HCT116 (cell line): ENCODE data around the gene HOXA2. TPM values are rescaled to one million over a fixed set of nuclear protein-coding genes. Genes with fewer than 3 reads are reported as not detected.

ENCODE experiments used
- ATAC-seq: fragments of 200-7000 bp; cut with Tn5 transposase; 2 replicates; pipeline ENCODE4 v1.9.1; 2020; ENCODE audit warnings: mild to moderate bottlenecking, moderate library complexity
- BruUV-seq: library from RNA; stranded (reverse); fragments of 400-500 nt; replicated peaks from 2 replicates; lab custom pipeline; 2021; lab: Mats Ljungman, UMichigan
- CTCF ChIA-PET: fragments of 300-600 bp; sonication (Branson Sonifier 250); formaldehyde crosslinking; loops from one replicate; lab custom pipeline; 2021; ENCODE audit warnings: antibody characterized with exemption; lab: Charles Lee
- POLR2A ChIA-PET: fragments of 300-600, 350-600 bp; sonication (Branson Sonifier 250); formaldehyde crosslinking; loops from one replicate; lab custom pipeline; 2021; ENCODE audit warnings: antibody characterized with exemption; lab: Charles Lee
- RAD21 ChIA-PET, 2 experiments: fragments of 300-600 bp; sonication (Branson Sonifier 250); formaldehyde crosslinking; loops; one replicate each; lab custom pipeline; 2023; ENCODE audit warnings: low total read pairs in 2 of 2; ENCODE audit not compliant: uncharacterized antibody in 2 of 2, unreplicated experiment in 2 of 2, low non-redundant PET in 1 of 2; lab: Charles Lee
- DNase-seq: peaks from one replicate; pipeline ENCODE4 v3.0.0-alpha.2; 2010; ENCODE audit warnings: low read depth, low spot score
- H2AFZ ChIP-seq: fragments of 200-600 bp; shearing (Covaris generic), sonication (generic); 2 replicates; pipeline ENCODE4 v1.6.1; 2017; ENCODE audit warnings: low read depth, mixed run types, mixed read lengths, antibody characterized with exemption, low read length; ENCODE audit not compliant: poor library complexity, severe bottlenecking
- H3K27ac ChIP-seq: 2 replicates; pipeline ENCODE4 v1.5.1; 2012; ENCODE audit warnings: low read depth, low read length
- H3K27me3 ChIP-seq: fragments of 200-600 bp; sonication (generic); 2 replicates; pipeline ENCODE4 v1.6.1; 2016; ENCODE audit warnings: mixed run types, low read length, mixed read lengths; ENCODE audit not compliant: insufficient read depth
- H3K36me3 ChIP-seq, 2 experiments: fragments of 200-500 bp in 1 of 2; fragments of 200-600 bp in 1 of 2; sonication (Bioruptor generic) in 1 of 2; sonication (generic) in 1 of 2; 2 replicates each; pipeline versions ENCODE4 v1.5.1 to v1.6.1; 2014 to 2016; ENCODE audit warnings: low read length in 2 of 2, inconsistent platforms in 1 of 2, mixed read lengths in 1 of 2, mixed run types in 1 of 2; ENCODE audit not compliant: insufficient read depth in 2 of 2, control insufficient read depth in 1 of 2
- H3K4me1 ChIP-seq, 2 experiments: fragments of 200-600 bp in 1 of 2; sonication (generic) in 1 of 2; 2 replicates each; pipeline versions ENCODE4 v1.5.1 to v1.6.1; 2012 to 2017; ENCODE audit warnings: low read length in 2 of 2, inconsistent platforms in 1 of 2, mild to moderate bottlenecking in 1 of 2, mixed read lengths in 1 of 2, mixed run types in 1 of 2, moderate library complexity in 1 of 2; ENCODE audit not compliant: insufficient read depth in 2 of 2, control insufficient read depth in 1 of 2
- H3K4me2 ChIP-seq: fragments of 200-600 bp; sonication (generic); 2 replicates; pipeline ENCODE4 v1.6.1; 2017; ENCODE audit warnings: mixed run types, low read length, mixed read lengths
- H3K4me3 ChIP-seq, 2 experiments: fragments of 200-600 bp in 1 of 2; sonication (generic) in 1 of 2; replicated peaks in 1 of 2; 2 replicates each; pipeline ENCODE4 v1.5.1; 2011 to 2016; ENCODE audit warnings: low read length in 2 of 2, control low read depth in 1 of 2, low read depth in 1 of 2, mild to moderate bottlenecking in 1 of 2, mixed read lengths in 1 of 2, mixed run types in 1 of 2
- H3K79me2 ChIP-seq: fragments of 200-600 bp; sonication (generic); 2 replicates; pipeline ENCODE4 v1.6.1; 2017; ENCODE audit warnings: mild to moderate bottlenecking, mixed run types, low read length, moderate library complexity, mixed read lengths; ENCODE audit not compliant: insufficient read depth
- H3K9ac ChIP-seq: fragments of 200-600 bp; sonication (generic); 2 replicates; pipeline ENCODE4 v1.6.1; 2016; ENCODE audit warnings: low read length, mixed read lengths
- H3K9me2 ChIP-seq: fragments of 200-600 bp; sonication (generic), shearing (Covaris generic); 2 replicates; pipeline ENCODE4 v1.6.1; 2017; ENCODE audit warnings: mixed run types, mild to moderate bottlenecking, moderate library complexity; ENCODE audit not compliant: insufficient read depth
- H3K9me3 ChIP-seq, 2 experiments: fragments of 200-500 bp in 1 of 2; fragments of 200-600 bp in 1 of 2; sonication (Bioruptor generic) in 1 of 2; sonication (generic) in 1 of 2; 2 replicates each; pipeline ENCODE4 v1.6.1; 2014 to 2017; ENCODE audit warnings: low read length in 2 of 2, mixed read lengths in 2 of 2, inconsistent platforms in 1 of 2, low read depth in 1 of 2, mild to moderate bottlenecking in 1 of 2, mixed run types in 1 of 2, moderate library complexity in 1 of 2; ENCODE audit not compliant: control insufficient read depth in 1 of 2, insufficient read depth in 1 of 2
- H4K20me1 ChIP-seq: fragments of 200-600 bp; sonication (generic), shearing (Covaris generic); 2 replicates; pipeline ENCODE4 v1.6.1; 2017; ENCODE audit warnings: mixed run types, mild to moderate bottlenecking, moderate library complexity; ENCODE audit not compliant: insufficient read depth
- ATF3 ChIP-seq: IDR thresholded peaks from 2 replicates; pipeline ENCODE4 v1.6.1; 2012
- CBX3 ChIP-seq: IDR thresholded peaks from 2 replicates; pipeline ENCODE4 v1.6.1; 2012; ENCODE audit warnings: low read depth
- EGR1 ChIP-seq: IDR thresholded peaks from 2 replicates; pipeline ENCODE4 v1.6.1; 2012; ENCODE audit warnings: low read depth
- EZH2 ChIP-seq: fragments of 200-600 bp; sonication (generic); IDR thresholded peaks from 2 replicates; pipeline ENCODE4 v1.6.1; 2017; ENCODE audit warnings: antibody characterized with exemption, mixed run types
- EZH2phosphoT487 ChIP-seq: fragments of 200-600 bp; IDR thresholded peaks from 2 replicates; pipeline ENCODE4 v1.6.1; 2018; ENCODE audit warnings: antibody characterized with exemption, borderline replicate concordance
- FOSL1 ChIP-seq: IDR thresholded peaks from 2 replicates; pipeline ENCODE4 v1.6.1; 2012; ENCODE audit warnings: low read depth
- JUND ChIP-seq: IDR thresholded peaks from 2 replicates; pipeline ENCODE4 v1.6.1; 2012
- MAX ChIP-seq: IDR thresholded peaks from 2 replicates; pipeline ENCODE4 v1.6.1; 2012
- POLR2A ChIP-seq: IDR thresholded peaks from 2 replicates; pipeline ENCODE4 v1.7.0; 2011; ENCODE audit warnings: borderline replicate concordance; ENCODE audit not compliant: insufficient read depth, insufficient read length; ENCODE audit errors: extremely low read depth
- POLR2AphosphoS5 ChIP-seq: IDR thresholded peaks from 2 replicates; pipeline ENCODE4 v1.6.1; 2011; ENCODE audit warnings: mild to moderate bottlenecking, low read depth, low read length, moderate library complexity
- SIN3A ChIP-seq: IDR thresholded peaks from 2 replicates; pipeline ENCODE4 v1.6.1; 2012; ENCODE audit warnings: low read depth
- SRF ChIP-seq: IDR thresholded peaks from 2 replicates; pipeline ENCODE4 v1.6.1; 2012; ENCODE audit warnings: low read depth
- ZBTB33 ChIP-seq: IDR thresholded peaks from 2 replicates; pipeline ENCODE4 v1.6.1; 2011; ENCODE audit warnings: mild to moderate bottlenecking, low read length, moderate library complexity; ENCODE audit not compliant: insufficient replicate concordance; ENCODE audit errors: extremely low read depth
- ZFX ChIP-seq: fragments of 450-650 bp; IDR thresholded peaks from 2 replicates; pipeline ENCODE4 v1.6.1; 2017
- intact Hi-C: fragments of 100-400 bp; cut with micrococcal nuclease; formaldehyde crosslinking; loops from 2 replicates; pipeline ENCODE4 v1.10.0; 2022
- total RNA-seq: library from RNA; stranded (reverse); gene quantifications from one replicate; pipeline ENCODE4 v1.2.1, GENCODE V29; 2021; ENCODE audit not compliant: unreplicated experiment

The HOXA2 gene
- total RNA-seq, 1 experiment from 2014 or later: 0.57 TPM

- H3K36me3 ChIP-seq: no peaks in the 10 kb centered on the region; a peak in 1 of 4 replicates
- ChIA-PET RAD21 (no interaction called here), POLR2A (no interaction called here), CTCF (no interaction called here)
- no peak for DNase-seq
- H3K9me2 ChIP-seq: no peaks in the 10 kb centered on the region
- H3K9me3 ChIP-seq: no peaks in the 10 kb centered on the region
- H3K27ac ChIP-seq: no peak overlapping the region
- TF ChIP-seq FOSL1: no peak
- ATAC-seq: no peak
- H3K4me3 ChIP-seq: no peak overlapping the region
- H2AFZ ChIP-seq: peak overlapping the region; percentile 64
- peaks cover 0 to 36% of the 10 kb centered on the region in 2 experiments; a peak in 2 of 4 replicates for H3K4me1 ChIP-seq
- H3K4me2 ChIP-seq: peak overlapping the region; percentile 26
- no peaks in the 10 kb centered on the region for H4K20me1 ChIP-seq
- no peaks in the 10 kb centered on the region for H3K79me2 ChIP-seq
- no peak overlapping the region for H3K9ac ChIP-seq
- intact Hi-C loops: no loop called here
- H3K27me3 ChIP-seq: no peaks in the 10 kb centered on the region
- no TSS peak for BruUV-seq
Measured at GRCh38 chr7:27079234-27079975, 23.1 kb downstream of the HOXA2 start.

GRCh38 chr7:27078616-27079233, 23.8 kb downstream of the HOXA2 start:
- ChIA-PET POLR2A (no interaction called here), RAD21 (no interaction called here), CTCF (no interaction called here)
- no peak for ATAC-seq
- no peak overlapping the region for H3K4me2 ChIP-seq
- H3K79me2 ChIP-seq: no peaks in the 10 kb centered on the region
- H3K4me1 ChIP-seq: peaks cover 0 to 36% of the 10 kb centered on the region in 2 experiments; a peak in 2 of 4 replicates
- no peak overlapping the region for H3K4me3 ChIP-seq
- no peak overlapping the region for H3K27ac ChIP-seq
- DNase-seq: no peak
- H3K27me3 ChIP-seq: no peaks in the 10 kb centered on the region
- H3K9ac ChIP-seq: no peak overlapping the region
- no peaks in the 10 kb centered on the region; a peak in 1 of 4 replicates for H3K36me3 ChIP-seq
- no peaks in the 10 kb centered on the region for H3K9me3 ChIP-seq
- BruUV-seq: no TSS peak
- H4K20me1 ChIP-seq: no peaks in the 10 kb centered on the region
- peak overlapping the region; percentile 64 for H2AFZ ChIP-seq
- H3K9me2 ChIP-seq: no peaks in the 10 kb centered on the region
- intact Hi-C loops: no loop called here
- TF ChIP-seq ATF3: no peak
- TF ChIP-seq MAX: no peak
- TF ChIP-seq EGR1: no peak
- TF ChIP-seq ZFX: no peak
- TF ChIP-seq ZBTB33: no peak
- TF ChIP-seq JUND: no peak
- TF ChIP-seq SRF: no peak
- no peak for TF ChIP-seq SIN3A
- no peak for TF ChIP-seq POLR2A
- TF ChIP-seq EZH2phosphoT487: no peak
- no peak for TF ChIP-seq POLR2AphosphoS5
- no peak for TF ChIP-seq CBX3
- TF ChIP-seq FOSL1: no peak
- no peak for TF ChIP-seq EZH2
